SU-DHL-6 (cell line): ENCODE results near the gene AFF3.

Source experiments
- H2AFZ ChIP-seq: fragments of 200-600 bp; sonication (generic); 2 replicates; pipeline ENCODE4 v1.6.1; 2014; ENCODE audit warnings: low read depth, mild to moderate bottlenecking, moderate library complexity, mixed read lengths, antibody characterized with exemption, low read length; ENCODE audit not compliant: severe bottlenecking
- H3F3A ChIP-seq: fragments of 200-600 bp; shearing (Covaris generic); 2 replicates; pipeline ENCODE4 v1.6.0; 2016; ENCODE audit warnings: antibody characterized with exemption, mild to moderate bottlenecking; ENCODE audit not compliant: insufficient read depth
- H3K27ac ChIP-seq: fragments of 200-600 bp; sonication (generic); 2 replicates; pipeline ENCODE4 v1.5.1; 2016; ENCODE audit warnings: low read depth, mild to moderate bottlenecking, low read length, moderate library complexity, mixed read lengths
- H3K27me3 ChIP-seq: fragments of 200-600 bp; sonication (generic), shearing (Covaris generic); 2 replicates; pipeline ENCODE4 v1.6.0; 2014; ENCODE audit warnings: mild to moderate bottlenecking, low read length
- H3K36me3 ChIP-seq: fragments of 200-600 bp; sonication (generic); 2 replicates; pipeline ENCODE4 v1.6.1; 2014; ENCODE audit warnings: mild to moderate bottlenecking, low read length, mixed read lengths
- H3K4me2 ChIP-seq: fragments of 300-600, 200-600 bp; shearing (Covaris generic), sonication (generic); 2 replicates; pipeline ENCODE4 v1.6.0; 2014; ENCODE audit warnings: low read length, low read depth, mild to moderate bottlenecking; ENCODE audit not compliant: poor library complexity, severe bottlenecking
- H3K4me3 ChIP-seq: fragments of 200-600 bp; sonication (generic); 2 replicates; pipeline ENCODE4 v1.5.1; 2014; ENCODE audit warnings: antibody characterized with exemption, low read length, mild to moderate bottlenecking, mixed read lengths; ENCODE audit not compliant: insufficient read depth, poor library complexity, severe bottlenecking
- H3K79me2 ChIP-seq: fragments of 200-600 bp; sonication (generic); 2 replicates; pipeline ENCODE4 v1.6.1; 2014; ENCODE audit warnings: mild to moderate bottlenecking, low read length, moderate library complexity; ENCODE audit not compliant: insufficient read depth
- H3K9ac ChIP-seq: fragments of 200-600 bp; sonication (generic); 2 replicates; pipeline ENCODE4 v1.7.0; 2014; ENCODE audit warnings: mild to moderate bottlenecking, low read length
- H3K9me2 ChIP-seq: fragments of 200-600 bp; sonication (generic); replicated peaks from 2 replicates; pipeline ENCODE4 v1.6.1; 2014; ENCODE audit warnings: low read length; ENCODE audit not compliant: insufficient read depth
- H3K9me3 ChIP-seq: fragments of 200-600 bp; sonication (generic); 2 replicates; pipeline ENCODE4 v1.6.1; 2014; ENCODE audit warnings: low read length, mixed read lengths; ENCODE audit not compliant: insufficient read depth
- H4K20me1 ChIP-seq: fragments of 200-600 bp; sonication (generic); 2 replicates; pipeline ENCODE4 v1.6.1; 2014; ENCODE audit warnings: low read depth, mild to moderate bottlenecking, antibody characterized with exemption, low read length, moderate library complexity, mixed read lengths
- CTCF ChIP-seq: fragments of 200-600 bp; sonication (generic); IDR thresholded peaks from one replicate; pipeline ENCODE4 v1.5.1; 2017; ENCODE audit warnings: antibody characterized with exemption, mild to moderate bottlenecking, low read length, moderate library complexity; ENCODE audit not compliant: insufficient read depth, poor library complexity, severe bottlenecking
- EZH2phosphoT487 ChIP-seq: fragments of 200-600 bp; sonication (generic), shearing (Covaris generic); conservative IDR thresholded peaks from 2 replicates; pipeline ENCODE4 v1.6.1; 2018; ENCODE audit warnings: mild to moderate bottlenecking, antibody characterized with exemption, low read length, moderate library complexity, mixed read lengths

AFF3 gene

GRCh38 chr2:99554238-99554637, 588.2 kb downstream of the AFF3 start:
- Histone ChIP-seq H3K4me3 (no peak overlapping the region), H3K9me2 (no peaks in the 10 kb centered on the region), H3K27me3 (no peaks in the 10 kb centered on the region), H3K36me3 (no peaks in the 10 kb centered on the region), H4K20me1 (no peaks in the 10 kb centered on the region), H3F3A (no peaks in the 10 kb centered on the region), H2AFZ (no peak overlapping the region), H3K27ac (no peak overlapping the region), H3K79me2 (no peaks in the 10 kb centered on the region), H3K9ac (no peak overlapping the region), H3K4me2 (no peak overlapping the region), H3K9me3 (no peaks in the 10 kb centered on the region)
- TF ChIP-seq EZH2phosphoT487 (no peak), CTCF (no peak)

- no peak overlapping the region for H3K4me2 ChIP-seq
- no peak overlapping the region for H2AFZ ChIP-seq
- H4K20me1 ChIP-seq = no peaks in the 10 kb centered on the region
- no peaks in the 10 kb centered on the region for H3K9me3 ChIP-seq
- no peaks in the 10 kb centered on the region for H3K9me2 ChIP-seq
- no peaks in the 10 kb centered on the region for H3K79me2 ChIP-seq
- no peaks in the 10 kb centered on the region for H3F3A ChIP-seq
- H3K27me3 ChIP-seq = no peaks in the 10 kb centered on the region
- H3K27ac ChIP-seq = no peak overlapping the region
- H3K4me3 ChIP-seq = no peak overlapping the region
- TF ChIP-seq EZH2phosphoT487 (no peak), CTCF (no peak)
- H3K9ac ChIP-seq = no peak overlapping the region
- H3K36me3 ChIP-seq = no peaks in the 10 kb centered on the region
Observed at GRCh38 chr2:99552529-99552928, 589.9 kb downstream of the AFF3 start.

- Histone ChIP-seq H2AFZ (no peak overlapping the region), H3K27me3 (no peaks in the 10 kb centered on the region), H3F3A (no peaks in the 10 kb centered on the region), H3K9ac (no peak overlapping the region), H3K9me2 (no peaks in the 10 kb centered on the region), H3K4me3 (no peak overlapping the region), H3K4me2 (no peak overlapping the region), H3K36me3 (no peaks in the 10 kb centered on the region), H3K27ac (no peak overlapping the region), H3K79me2 (no peaks in the 10 kb centered on the region), H4K20me1 (no peaks in the 10 kb centered on the region), H3K9me3 (no peaks in the 10 kb centered on the region)
- TF ChIP-seq EZH2phosphoT487 (no peak), CTCF (no peak)
Observed at GRCh38 chr2:99550368-99550767, 592.0 kb downstream of the AFF3 start.

- H3K4me2 ChIP-seq = no peak overlapping the region
- no peaks in the 10 kb centered on the region for H3F3A ChIP-seq
- no peak overlapping the region for H3K27ac ChIP-seq
- H2AFZ ChIP-seq = no peak overlapping the region
- no peaks in the 10 kb centered on the region for H3K9me2 ChIP-seq
- H3K79me2 ChIP-seq = no peaks in the 10 kb centered on the region
- no peak overlapping the region for H3K9ac ChIP-seq
- H3K4me3 ChIP-seq = no peak overlapping the region
- no peaks in the 10 kb centered on the region for H3K9me3 ChIP-seq
- no peak for TF ChIP-seq CTCF
- TF ChIP-seq EZH2phosphoT487 = no peak
- H3K36me3 ChIP-seq = no peaks in the 10 kb centered on the region
- no peaks in the 10 kb centered on the region for H4K20me1 ChIP-seq
- H3K27me3 ChIP-seq = no peaks in the 10 kb centered on the region
Observed at GRCh38 chr2:99545604-99546003, 596.8 kb downstream of the AFF3 start.
